ENCODE results near the gene ZNF699.

GRCh38 chr19:9342610-9343304, 33.1 kb upstream of the ZNF699 start:
- TF ChIP-seq CTCF (IDR thresholded peaks at IDR 0.05; ENCODE audit: insufficient read depth, low read length) (no peak), POLR2AphosphoS5 (IDR thresholded peaks at IDR 0.05; ENCODE audit: low read depth) (no peak), GABPA (IDR thresholded peaks at IDR 0.05; ENCODE audit: low read depth) (no peak), REST (IDR thresholded peaks at IDR 0.05; ENCODE audit: insufficient replicate concordance, low read depth) (no peak)

All from HL-60 (cell line).